Measurements from ENCODE around the gene COG2. TPM values are rescaled to one million over a fixed set of nuclear protein-coding genes. Genes with fewer than 3 reads are reported as not detected.

Gene COG2
- total RNA-seq, 4 donors from 2014 or later, result 19.2 to 35.4 (median 24.2) TPM

DNA sequence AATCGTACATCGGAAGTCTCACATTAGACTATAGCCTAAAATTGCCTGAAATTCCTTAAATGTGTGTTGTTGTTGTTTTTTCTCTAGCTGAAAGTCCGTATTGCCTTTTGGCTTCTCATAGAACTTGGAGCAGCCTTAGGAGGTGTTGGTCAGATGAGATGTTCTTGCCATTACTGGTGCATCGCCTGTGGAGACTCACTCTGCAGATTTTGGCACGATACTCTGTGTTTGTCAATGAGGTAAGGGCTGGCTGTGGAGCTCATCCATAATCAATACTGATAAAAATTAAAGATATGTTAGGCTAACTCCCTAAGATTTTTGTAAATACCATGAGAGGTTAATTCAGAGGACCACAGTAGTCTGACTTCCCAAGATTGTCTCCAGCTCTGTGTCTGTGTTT is 42.7 kb downstream of the COG2 start:
- TF ChIP-seq, protein P1, sequence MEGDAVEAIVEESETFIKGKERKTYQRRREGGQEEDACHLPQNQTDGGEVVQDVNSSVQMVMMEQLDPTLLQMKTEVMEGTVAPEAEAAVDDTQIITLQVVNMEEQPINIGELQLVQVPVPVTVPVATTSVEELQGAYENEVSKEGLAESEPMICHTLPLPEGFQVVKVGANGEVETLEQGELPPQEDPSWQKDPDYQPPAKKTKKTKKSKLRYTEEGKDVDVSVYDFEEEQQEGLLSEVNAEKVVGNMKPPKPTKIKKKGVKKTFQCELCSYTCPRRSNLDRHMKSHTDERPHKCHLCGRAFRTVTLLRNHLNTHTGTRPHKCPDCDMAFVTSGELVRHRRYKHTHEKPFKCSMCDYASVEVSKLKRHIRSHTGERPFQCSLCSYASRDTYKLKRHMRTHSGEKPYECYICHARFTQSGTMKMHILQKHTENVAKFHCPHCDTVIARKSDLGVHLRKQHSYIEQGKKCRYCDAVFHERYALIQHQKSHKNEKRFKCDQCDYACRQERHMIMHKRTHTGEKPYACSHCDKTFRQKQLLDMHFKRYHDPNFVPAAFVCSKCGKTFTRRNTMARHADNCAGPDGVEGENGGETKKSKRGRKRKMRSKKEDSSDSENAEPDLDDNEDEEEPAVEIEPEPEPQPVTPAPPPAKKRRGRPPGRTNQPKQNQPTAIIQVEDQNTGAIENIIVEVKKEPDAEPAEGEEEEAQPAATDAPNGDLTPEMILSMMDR (IDR thresholded peaks at IDR 0.05; ENCODE audit: low read depth), result no peak

DNA sequence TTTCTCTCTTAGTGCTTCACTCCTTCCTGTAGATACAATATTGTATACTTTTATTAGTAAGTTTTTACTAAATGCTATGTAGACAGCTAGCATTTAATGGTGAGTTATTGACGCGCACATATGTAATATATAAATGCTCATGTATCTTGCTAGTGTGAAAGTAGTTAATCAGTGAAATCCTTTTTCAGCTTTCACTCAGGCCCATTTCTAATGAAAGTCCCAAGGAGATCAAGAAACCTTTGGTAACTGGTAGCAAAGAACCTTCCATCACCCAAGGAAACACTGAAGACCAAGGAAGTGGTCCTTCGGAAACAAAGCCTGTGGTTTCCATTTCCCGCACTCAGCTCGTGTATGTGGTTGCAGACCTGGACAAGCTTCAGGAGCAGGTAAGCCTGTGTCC is 44.5 kb downstream of the COG2 start:
- TF ChIP-seq, protein P1 (IDR thresholded peaks at IDR 0.05; ENCODE audit: low read depth), result no peak

DNA sequence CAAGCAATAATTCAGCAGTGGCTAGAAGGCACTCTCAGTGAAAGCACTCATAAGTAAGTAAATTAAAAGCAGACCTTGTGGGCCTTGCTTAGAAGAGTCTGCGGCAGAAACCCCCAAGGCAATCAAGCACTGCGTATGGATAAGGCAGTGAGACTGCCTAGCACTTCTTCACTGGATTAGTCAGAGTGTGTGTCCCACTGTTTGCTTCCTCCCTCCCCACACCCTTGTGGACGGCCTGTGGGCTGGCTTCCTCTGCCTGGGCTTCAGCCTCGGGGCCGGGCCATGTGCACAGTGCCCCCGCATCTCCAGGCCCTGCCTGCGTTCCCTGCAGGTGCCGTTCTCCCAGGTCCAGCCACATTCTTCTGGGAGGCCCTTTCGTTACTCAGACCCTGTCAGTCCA is 47.8 kb downstream of the COG2 start:
- TF ChIP-seq, protein P1 (IDR thresholded peaks at IDR 0.05; ENCODE audit: low read depth), result no peak

DNA sequence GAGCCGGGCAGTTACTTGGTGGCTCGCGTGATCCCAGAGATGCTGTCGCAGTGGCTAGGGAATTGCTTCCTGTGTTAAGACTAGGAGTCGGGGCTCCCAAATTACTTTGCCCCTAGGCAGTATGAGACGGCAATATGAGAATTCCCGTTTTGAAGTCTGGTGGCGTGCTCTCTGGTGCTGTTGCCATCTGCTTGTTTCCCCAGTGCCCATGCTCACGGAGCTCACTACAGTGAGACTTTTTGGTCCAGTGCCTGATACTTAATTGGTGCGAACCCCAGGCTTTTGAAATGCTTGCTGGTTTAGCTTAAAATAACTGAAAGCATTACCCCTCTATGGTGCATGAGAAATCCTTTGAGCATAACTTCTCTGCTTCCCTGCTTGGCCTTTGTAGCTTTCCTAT is 49.3 kb downstream of the COG2 start:
- TF ChIP-seq, protein P1 (IDR thresholded peaks at IDR 0.05; ENCODE audit: low read depth), result no peak

DNA sequence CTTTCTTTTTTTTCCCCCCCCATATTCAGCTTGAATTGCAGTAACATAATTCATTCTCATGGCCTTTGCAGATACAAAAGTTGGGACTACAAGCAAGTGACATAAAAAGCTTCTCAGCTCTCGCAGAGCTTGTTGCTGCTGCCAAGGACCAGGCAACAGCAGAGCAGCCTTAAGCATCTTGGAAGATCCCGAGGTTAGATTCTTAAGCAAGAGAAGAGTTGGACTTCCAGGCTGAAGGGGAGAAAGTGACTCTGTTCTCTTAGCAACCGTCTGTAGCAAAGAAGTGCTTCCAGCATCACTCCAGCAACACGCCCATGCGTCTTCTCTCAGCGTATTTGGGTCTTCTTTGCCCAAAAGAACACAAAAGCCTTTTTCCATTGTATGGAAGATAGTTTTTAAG is 50.9 kb downstream of the COG2 start:
- TF ChIP-seq, protein P1 (IDR thresholded peaks at IDR 0.05; ENCODE audit: low read depth), result no peak

DNA sequence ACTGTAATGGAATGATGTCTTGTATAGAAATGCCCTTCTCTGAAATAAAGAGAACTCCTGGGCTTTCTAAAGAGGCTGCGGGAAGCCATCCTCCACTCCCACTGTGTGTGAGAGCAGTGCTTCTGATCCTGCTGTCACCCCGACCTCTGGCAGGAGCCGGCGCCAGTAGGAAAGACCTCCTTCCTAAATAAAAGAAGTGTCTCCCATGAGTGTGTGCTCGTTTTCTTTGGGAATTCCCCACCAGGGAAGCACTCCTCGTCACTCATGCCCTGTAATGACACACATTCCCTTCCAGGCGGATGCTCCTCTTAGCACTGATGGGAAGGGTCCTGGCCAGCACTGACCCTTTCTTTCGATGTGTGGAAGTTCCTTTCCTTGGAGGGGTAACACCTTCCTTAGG is 51.5 kb downstream of the COG2 start:
- TF ChIP-seq, protein P1 (IDR thresholded peaks at IDR 0.05; ENCODE audit: low read depth), result no peak

DNA sequence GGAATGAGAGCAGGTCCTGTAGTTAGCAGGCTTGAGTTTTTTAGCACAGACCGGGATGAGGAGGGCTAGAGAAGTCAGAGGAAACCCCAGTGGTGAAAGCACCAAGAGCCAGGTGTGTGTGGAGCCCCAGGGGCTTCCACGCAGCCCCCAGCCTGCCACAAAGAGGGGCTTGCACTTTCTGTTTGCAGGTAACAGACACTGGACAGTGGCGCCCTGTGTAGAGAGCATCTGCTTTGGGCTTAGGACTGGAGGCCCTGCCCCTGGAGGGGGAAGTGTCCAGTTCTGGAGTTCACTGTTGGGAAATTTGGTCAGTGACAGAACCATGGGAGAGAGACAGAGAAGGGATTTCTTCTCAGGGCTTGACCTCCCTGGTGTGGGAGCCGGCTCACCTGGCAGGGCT is 52.2 kb downstream of the COG2 start:
- TF ChIP-seq, protein P1 (IDR thresholded peaks at IDR 0.05; ENCODE audit: low read depth), result no peak
